Neural crest cell (in vitro differentiated cells): ENCODE data around the gene TMEM69. TPM values are rescaled to one million over a fixed set of nuclear protein-coding genes. Genes with fewer than 3 reads are reported as not detected.
"Not testable (repeated sequence)": the region's sequence is repeated elsewhere in the genome, so short reads cannot be mapped to it uniquely, and the experiment has no call there.

Source experiments
- DNase-seq: peaks from one replicate; pipeline ENCODE4 v3.0.0; 2021; ENCODE audit warnings: low read depth, mixed read lengths, low spot score
- H3K27ac Mint-ChIP-seq: one replicate; pipeline ENCODE4 v1.8.0; 2021; ENCODE audit warnings: mild to moderate bottlenecking, mixed read lengths; ENCODE audit not compliant: unreplicated experiment
- H3K27me3 Mint-ChIP-seq: 2 replicates; pipeline ENCODE4 v1.8.0; 2021; ENCODE audit warnings: low read depth, mild to moderate bottlenecking, mixed read lengths
- H3K36me3 Mint-ChIP-seq: 2 replicates; pipeline ENCODE4 v1.8.0; 2021; ENCODE audit warnings: low read depth, mild to moderate bottlenecking, mixed read lengths
- H3K4me1 Mint-ChIP-seq: 2 replicates; pipeline ENCODE4 v1.8.0; 2021; ENCODE audit warnings: mixed read lengths
- H3K4me3 Mint-ChIP-seq: one replicate; pipeline ENCODE4 v1.8.0; 2021; ENCODE audit warnings: mild to moderate bottlenecking, mixed read lengths
- H3K9me3 Mint-ChIP-seq: 2 replicates; pipeline ENCODE4 v1.8.0; 2021; ENCODE audit warnings: mixed read lengths
- total RNA-seq: library from RNA; stranded (reverse); gene quantifications from 2 replicates; pipeline ENCODE4 v1.2.1, GENCODE V29; 2021
- TF ChIP-seq, protein P1 (sequence below): fragments of 200-600 bp; sonication (generic); conservative IDR thresholded peaks from 2 replicates; pipeline ENCODE4 v1.5.0; 2021; ENCODE audit warnings: antibody characterized with exemption, mild to moderate bottlenecking

The TMEM69 gene
- total RNA-seq, 1 donor from 2014 or later = 29.6 TPM

DNA sequence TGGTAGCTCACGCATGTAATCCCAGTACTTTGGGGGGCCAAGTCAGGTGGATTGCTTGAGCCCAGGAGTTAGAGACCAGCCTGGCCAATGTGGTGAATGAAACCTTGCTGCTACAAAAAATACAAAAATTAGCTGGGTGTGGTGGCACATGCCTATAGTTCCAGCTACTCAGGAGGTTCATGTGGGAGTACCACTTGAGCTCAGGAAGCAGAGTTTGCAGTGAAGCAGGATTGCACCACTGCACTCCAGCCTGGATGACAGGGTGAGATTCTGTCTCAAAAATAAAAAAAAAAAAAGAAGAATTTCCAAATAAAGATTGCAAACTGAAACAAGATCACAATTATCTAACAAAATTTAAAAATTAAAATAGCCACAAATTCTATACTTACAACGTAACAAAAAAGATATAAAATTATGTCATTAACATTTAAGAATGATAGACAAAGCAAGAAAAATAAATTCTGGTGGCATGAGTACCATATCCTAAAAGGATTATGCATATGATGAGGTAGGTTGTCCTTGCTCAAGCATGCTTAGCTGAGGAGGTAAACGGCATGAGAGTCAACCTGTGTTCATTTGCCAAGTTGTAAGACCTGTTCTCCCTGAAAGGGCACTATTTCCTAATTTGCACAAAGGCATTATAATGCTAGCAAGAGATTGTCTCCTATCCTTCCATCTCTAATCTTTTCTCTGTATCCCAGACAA is 42.2 kb downstream of the TMEM69 start:
- no peaks in the 10 kb centered on the region for H3K9me3 Mint-ChIP-seq
- H3K4me1 Mint-ChIP-seq = no peaks in the 10 kb centered on the region
- H3K27ac Mint-ChIP-seq = peak overlapping the region; percentile 13
- H3K27me3 Mint-ChIP-seq = no peaks in the 10 kb centered on the region
- no peaks in the 10 kb centered on the region for H3K36me3 Mint-ChIP-seq
- H3K4me3 Mint-ChIP-seq = no peak overlapping the region
- DNase-seq = no peak
- TF ChIP-seq, protein P1, sequence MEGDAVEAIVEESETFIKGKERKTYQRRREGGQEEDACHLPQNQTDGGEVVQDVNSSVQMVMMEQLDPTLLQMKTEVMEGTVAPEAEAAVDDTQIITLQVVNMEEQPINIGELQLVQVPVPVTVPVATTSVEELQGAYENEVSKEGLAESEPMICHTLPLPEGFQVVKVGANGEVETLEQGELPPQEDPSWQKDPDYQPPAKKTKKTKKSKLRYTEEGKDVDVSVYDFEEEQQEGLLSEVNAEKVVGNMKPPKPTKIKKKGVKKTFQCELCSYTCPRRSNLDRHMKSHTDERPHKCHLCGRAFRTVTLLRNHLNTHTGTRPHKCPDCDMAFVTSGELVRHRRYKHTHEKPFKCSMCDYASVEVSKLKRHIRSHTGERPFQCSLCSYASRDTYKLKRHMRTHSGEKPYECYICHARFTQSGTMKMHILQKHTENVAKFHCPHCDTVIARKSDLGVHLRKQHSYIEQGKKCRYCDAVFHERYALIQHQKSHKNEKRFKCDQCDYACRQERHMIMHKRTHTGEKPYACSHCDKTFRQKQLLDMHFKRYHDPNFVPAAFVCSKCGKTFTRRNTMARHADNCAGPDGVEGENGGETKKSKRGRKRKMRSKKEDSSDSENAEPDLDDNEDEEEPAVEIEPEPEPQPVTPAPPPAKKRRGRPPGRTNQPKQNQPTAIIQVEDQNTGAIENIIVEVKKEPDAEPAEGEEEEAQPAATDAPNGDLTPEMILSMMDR = no peak

DNA sequence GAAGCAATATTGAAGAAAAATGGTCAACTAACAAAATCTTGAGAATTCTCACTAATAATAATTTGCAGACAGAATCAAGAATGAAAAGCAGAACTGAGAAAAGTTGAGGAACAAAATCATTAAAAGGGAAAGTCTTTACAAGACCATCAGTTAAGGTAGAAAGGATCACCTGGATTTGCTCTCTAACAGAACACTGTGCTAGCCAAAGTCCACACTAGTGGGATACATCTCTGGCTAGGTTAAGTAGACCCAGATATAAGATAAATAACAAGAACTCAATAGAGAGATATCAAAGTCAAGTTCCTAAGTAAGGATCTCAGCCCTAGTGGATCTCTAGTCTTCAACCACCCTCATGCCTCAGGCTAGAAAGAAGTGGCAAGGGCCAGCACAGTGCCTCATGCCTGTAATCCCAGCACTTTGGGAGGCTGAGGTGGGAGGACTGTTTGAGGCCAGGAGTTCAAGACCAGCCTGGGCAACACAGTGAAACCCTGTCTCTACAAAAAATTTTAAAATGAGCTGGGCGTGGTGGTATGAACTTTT is 42.9 kb downstream of the TMEM69 start:
- H3K36me3 Mint-ChIP-seq = no peaks in the 10 kb centered on the region
- H3K4me3 Mint-ChIP-seq = no peak overlapping the region
- H3K9me3 Mint-ChIP-seq = no peaks in the 10 kb centered on the region
- DNase-seq = no peak
- peak overlapping the region; percentile 13 for H3K27ac Mint-ChIP-seq
- H3K27me3 Mint-ChIP-seq = no peaks in the 10 kb centered on the region
- TF ChIP-seq, protein P1 = no peak
- H3K4me1 Mint-ChIP-seq = no peaks in the 10 kb centered on the region

DNA sequence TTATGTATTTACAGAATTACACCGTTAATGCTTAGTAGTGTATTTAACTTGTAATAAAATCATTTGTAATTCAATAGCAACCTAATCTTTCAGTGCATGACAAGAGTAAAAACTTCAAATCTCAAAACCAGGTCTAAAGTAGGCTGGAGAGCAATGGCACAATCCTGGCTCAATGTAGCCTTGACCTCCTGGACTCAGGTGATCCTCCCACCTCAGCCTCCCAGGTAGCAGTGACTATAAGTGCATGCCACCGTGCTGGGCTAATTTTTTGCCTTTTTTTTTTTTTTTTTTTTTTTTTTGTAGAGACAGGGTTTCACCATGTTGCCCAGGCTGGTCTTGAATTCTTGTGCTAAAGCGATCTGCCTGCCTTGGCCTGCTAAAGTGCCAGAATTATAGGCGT is 51.2 kb downstream of the TMEM69 start:
- Mint-ChIP-seq H3K27ac (no peak overlapping the region), H3K9me3 (peaks cover 3% of the 10 kb centered on the region), H3K4me3 (no peak overlapping the region), H3K36me3 (peaks cover 20% of the 10 kb centered on the region), H3K27me3 (no peaks in the 10 kb centered on the region), H3K4me1 (no peaks in the 10 kb centered on the region)
- DNase-seq = no peak
- TF ChIP-seq, protein P1 = no peak

DNA sequence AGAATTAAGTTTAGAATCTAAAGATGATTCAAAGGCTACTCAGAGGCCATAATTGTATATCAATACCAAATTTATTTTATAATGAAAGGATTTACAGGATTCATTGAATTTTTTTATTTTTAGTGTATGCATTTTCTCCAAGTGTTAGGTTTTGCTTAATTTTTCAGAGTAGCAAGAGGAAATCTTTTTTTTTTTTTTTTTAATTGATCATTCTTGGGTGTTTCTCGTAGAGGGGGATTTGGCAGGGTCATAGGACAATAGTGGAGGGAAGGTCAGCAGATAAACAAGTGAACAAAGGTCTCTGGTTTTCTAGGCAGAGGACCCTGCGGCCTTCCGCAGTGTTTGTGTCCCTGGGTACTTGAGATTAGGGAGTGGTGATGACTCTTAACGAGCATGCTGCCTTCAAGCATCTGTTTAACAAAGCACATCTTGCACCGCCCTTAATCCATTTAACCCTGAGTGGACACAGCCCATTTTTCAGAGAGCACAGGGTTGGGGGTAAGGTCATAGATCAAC is 51.7 kb downstream of the TMEM69 start:
- H3K9me3 Mint-ChIP-seq, DNase-seq, H3K4me3 Mint-ChIP-seq, H3K27ac Mint-ChIP-seq, H3K27me3 Mint-ChIP-seq, H3K4me1 Mint-ChIP-seq: not testable (repeated sequence)
- H3K36me3 Mint-ChIP-seq = peaks cover 22% of the 10 kb centered on the region

Other genes with a start within 250 kb of the TMEM69 start
- gene TESK2, start 197.0 kb upstream of the TMEM69 start, total RNA-seq = 1.8 and 1.9 TPM in 2 replicates
- 2.6 and 2.9 TPM in 2 replicates for gene CCDC163, start 188.1 kb upstream of the TMEM69 start, total RNA-seq
- 9.7 and 12.5 TPM in 2 replicates for gene MMACHC, start 187.9 kb upstream of the TMEM69 start, total RNA-seq
- 317 and 334 TPM in 2 replicates for gene PRDX1, start 166.3 kb upstream of the TMEM69 start, total RNA-seq
- gene AKR1A1, start 137.4 kb upstream of the TMEM69 start, total RNA-seq = 185 and 192 TPM in 2 replicates
- gene NASP, start 104.1 kb upstream of the TMEM69 start, total RNA-seq = 455 and 466 TPM in 2 replicates
- gene CCDC17, start 64.1 kb upstream of the TMEM69 start, total RNA-seq = 1.9 and 2.4 TPM in 2 replicates
- 73.6 and 74.9 TPM in 2 replicates for gene GPBP1L1, start 1.6 kb upstream of the TMEM69 start, total RNA-seq
- gene IPP, start 62.5 kb downstream of the TMEM69 start, total RNA-seq = 16.8 and 18.8 TPM in 2 replicates
- gene MAST2, start 115.4 kb downstream of the TMEM69 start, total RNA-seq = 45.2 and 47.6 TPM in 2 replicates